HUES48 (cell line): Measurements from ENCODE around the gene VSTM2B.

Experiments
- H3K27ac ChIP-seq: one replicate; pipeline ENCODE4 v1.7.0; 2013; ENCODE audit warnings: low read depth, low read length, inconsistent platforms
- H3K27me3 ChIP-seq: 2 replicates; pipeline ENCODE4 v1.6.1; 2013; ENCODE audit warnings: mild to moderate bottlenecking, low read length; ENCODE audit not compliant: control insufficient read depth, insufficient read depth
- H3K36me3 ChIP-seq: 2 replicates; pipeline ENCODE4 v1.6.1; 2013; ENCODE audit warnings: low read length; ENCODE audit not compliant: control insufficient read depth, insufficient read depth
- H3K4me1 ChIP-seq: 2 replicates; pipeline ENCODE4 v1.6.1; 2013; ENCODE audit warnings: mild to moderate bottlenecking, low read length; ENCODE audit not compliant: control insufficient read depth, insufficient read depth
- H3K4me3 ChIP-seq: 2 replicates; pipeline ENCODE4 v1.5.1; 2013; ENCODE audit warnings: mild to moderate bottlenecking, low read depth, low read length
- H3K9ac ChIP-seq: 2 replicates; pipeline ENCODE4 v1.6.1; 2013; ENCODE audit warnings: mild to moderate bottlenecking, low read depth, low read length, moderate library complexity
- H3K9me3 ChIP-seq: 2 replicates; pipeline ENCODE4 v1.6.1; 2013; ENCODE audit warnings: low read length; ENCODE audit not compliant: control insufficient read depth, insufficient read depth

VSTM2B gene

GRCh38 chr19:29506619-29506911 lies 19.2 kb upstream of the VSTM2B start:
- H3K36me3 ChIP-seq, result no peaks in the 10 kb centered on the region
- no peak overlapping the region for H3K4me3 ChIP-seq
- H3K27ac ChIP-seq, result no peak overlapping the region
- H3K27me3 ChIP-seq, result no peaks in the 10 kb centered on the region
- no peaks in the 10 kb centered on the region for H3K9me3 ChIP-seq
- no peak overlapping the region for H3K9ac ChIP-seq
- H3K4me1 ChIP-seq, result 0 out of 2 replicates have a peak, but pooled peaks cover 5% of the 10 kb centered on the region

- H3K9me3 ChIP-seq, result no peaks in the 10 kb centered on the region
- no peak overlapping the region for H3K4me3 ChIP-seq
- no peaks in the 10 kb centered on the region for H3K36me3 ChIP-seq
- no peak overlapping the region for H3K27ac ChIP-seq
- no peaks in the 10 kb centered on the region for H3K27me3 ChIP-seq
- 0 out of 2 replicates have a peak, but pooled peaks cover 5% of the 10 kb centered on the region for H3K4me1 ChIP-seq
- H3K9ac ChIP-seq, result no peak overlapping the region
These were observed 18.5 kb upstream of the VSTM2B start for GRCh38 chr19:29507081-29507860.

- no peaks in the 10 kb centered on the region for H3K9me3 ChIP-seq
- H3K36me3 ChIP-seq, result no peaks in the 10 kb centered on the region
- H3K27ac ChIP-seq, result no peak overlapping the region
- H3K4me3 ChIP-seq, result no peak overlapping the region
- no peak overlapping the region for H3K9ac ChIP-seq
- no peaks in the 10 kb centered on the region; the same call in 1 of the 2 replicates for H3K27me3 ChIP-seq
- 0 out of 2 replicates have a peak, but pooled peaks cover 5% of the 10 kb centered on the region for H3K4me1 ChIP-seq
These were observed 17.6 kb upstream of the VSTM2B start for GRCh38 chr19:29508181-29508580.

- Histone ChIP-seq H3K27ac (no peak overlapping the region), H3K27me3 (no peaks in the 10 kb centered on the region; the same call in 1 of the 2 replicates), H3K4me1 (0 out of 2 replicates have a peak, but pooled peaks cover 5% of the 10 kb centered on the region), H3K4me3 (no peak overlapping the region), H3K9me3 (no peaks in the 10 kb centered on the region), H3K9ac (no peak overlapping the region), H3K36me3 (no peaks in the 10 kb centered on the region)
These were observed 16.3 kb upstream of the VSTM2B start for GRCh38 chr19:29509456-29509855.

- H3K4me1 ChIP-seq, result 0 out of 2 replicates have a peak, but pooled peaks cover 5% of the 10 kb centered on the region
- no peaks in the 10 kb centered on the region for H3K9me3 ChIP-seq
- H3K27ac ChIP-seq, result no peak overlapping the region
- H3K36me3 ChIP-seq, result no peaks in the 10 kb centered on the region
- H3K27me3 ChIP-seq, result no peaks in the 10 kb centered on the region; the same call in 1 of the 2 replicates
- no peak overlapping the region for H3K9ac ChIP-seq
- no peak overlapping the region for H3K4me3 ChIP-seq
These were observed 15.0 kb upstream of the VSTM2B start for GRCh38 chr19:29510701-29511265.

- no peaks in the 10 kb centered on the region; the same call in 1 of the 2 replicates for H3K27me3 ChIP-seq
- no peak overlapping the region for H3K9ac ChIP-seq
- H3K27ac ChIP-seq, result no peak overlapping the region
- no peaks in the 10 kb centered on the region for H3K36me3 ChIP-seq
- no peak overlapping the region for H3K4me3 ChIP-seq
- H3K9me3 ChIP-seq, result no peaks in the 10 kb centered on the region
- H3K4me1 ChIP-seq, result 0 out of 2 replicates have a peak, but pooled peaks cover 5% of the 10 kb centered on the region
These were observed 14.0 kb upstream of the VSTM2B start for GRCh38 chr19:29511768-29512167.

GRCh38 chr19:29512748-29513147 lies 13.0 kb upstream of the VSTM2B start:
- Histone ChIP-seq H3K27me3 (no peaks in the 10 kb centered on the region; the same call in 1 of the 2 replicates), H3K36me3 (no peaks in the 10 kb centered on the region), H3K4me3 (no peak overlapping the region), H3K27ac (no peak overlapping the region), H3K4me1 (no peaks in the 10 kb centered on the region), H3K9me3 (no peaks in the 10 kb centered on the region), H3K9ac (no peak overlapping the region)

GRCh38 chr19:29514525-29515232 lies 11.1 kb upstream of the VSTM2B start:
- H3K27ac ChIP-seq, result no peak overlapping the region
- H3K9me3 ChIP-seq, result no peaks in the 10 kb centered on the region
- no peak overlapping the region for H3K9ac ChIP-seq
- H3K27me3 ChIP-seq, result no peaks in the 10 kb centered on the region; the same call in 1 of the 2 replicates
- H3K4me3 ChIP-seq, result no peak overlapping the region
- no peaks in the 10 kb centered on the region for H3K36me3 ChIP-seq
- H3K4me1 ChIP-seq, result no peaks in the 10 kb centered on the region

GRCh38 chr19:29515233-29515619 lies 10.6 kb upstream of the VSTM2B start:
- no peak overlapping the region for H3K4me3 ChIP-seq
- no peaks in the 10 kb centered on the region for H3K9me3 ChIP-seq
- H3K4me1 ChIP-seq, result no peaks in the 10 kb centered on the region
- no peaks in the 10 kb centered on the region for H3K36me3 ChIP-seq
- H3K27me3 ChIP-seq, result peaks cover 4% of the 10 kb centered on the region
- no peak overlapping the region for H3K9ac ChIP-seq
- H3K27ac ChIP-seq, result no peak overlapping the region

- Histone ChIP-seq H3K9ac (no peak overlapping the region), H3K9me3 (no peaks in the 10 kb centered on the region), H3K27me3 (peaks cover 9% of the 10 kb centered on the region), H3K36me3 (no peaks in the 10 kb centered on the region), H3K4me1 (no peaks in the 10 kb centered on the region), H3K27ac (no peak overlapping the region), H3K4me3 (no peak overlapping the region)
These were observed 10.0 kb upstream of the VSTM2B start for GRCh38 chr19:29515706-29516357.
